ENCODE data around the gene TAS1R3. TPM values are rescaled to one million over a fixed set of nuclear protein-coding genes. Genes with fewer than 3 reads are reported as not detected.

The TAS1R3 gene
- total and polyA plus RNA-seq, 12 donors: 0.16 to 3.1 (median 0.37) TPM

DNA sequence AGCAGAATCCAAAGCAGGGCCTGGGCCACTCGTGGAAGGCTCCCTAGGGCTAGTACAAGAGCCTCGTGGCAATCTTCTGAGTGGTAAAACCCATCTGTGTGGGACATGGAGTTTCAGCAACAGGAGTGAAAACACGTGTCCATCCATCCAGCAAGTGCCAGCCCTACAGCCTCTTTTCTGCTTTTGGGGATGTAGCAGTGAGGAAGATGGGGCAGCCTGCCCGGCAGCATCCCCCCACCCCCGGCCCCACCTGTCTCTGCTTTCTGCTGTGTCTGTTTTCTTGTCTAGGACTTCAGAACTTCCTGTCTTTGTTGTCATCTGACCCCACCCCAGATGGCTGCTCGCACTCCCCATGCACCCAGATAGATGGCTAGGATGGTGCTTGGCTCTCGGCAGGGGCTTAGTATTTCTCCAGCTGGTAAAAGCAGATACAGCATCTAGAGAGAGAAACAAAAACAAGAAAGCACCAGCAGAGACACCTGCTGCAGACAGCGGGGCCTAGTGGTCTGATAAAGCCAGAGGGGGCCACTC, 4.9 kb upstream of the TAS1R3 start:
- H3K36me3 ChIP-seq: peaks cover 0 to 37% (median 16%) of the 10 kb centered on the region in 9 donors
- DNase-seq (no peak), ATAC-seq (no peak)
- H3K4me3 ChIP-seq: peak overlapping the region in 9 of 10 donors; percentile 80 to 100 (median 99)
- TF ChIP-seq CTCF (IDR thresholded peaks at IDR 0.05): no peak
- no peaks in the 10 kb centered on the region for H3K9me3 ChIP-seq
- WGBS, 2 donors: 42 to 43% methylated on average over 8 of the region's 8 CpGs
- H3K4me1 ChIP-seq: peaks cover 19 to 79% (median 54%) of the 10 kb centered on the region in 9 donors
- H3K27me3 ChIP-seq: no peaks in the 10 kb centered on the region
- peak overlapping the region; percentile 90 to 99 (median 94) for H3K27ac ChIP-seq
- intact Hi-C loops (cut with DNase I): no loop called here

GRCh38 chr1:1327291-1327690, 3.8 kb upstream of the TAS1R3 start:
- ATAC-seq (no peak), DNase-seq (no peak)
- no peaks in the 10 kb centered on the region for H3K9me3 ChIP-seq
- intact Hi-C loops (cut with DNase I): no loop called here
- peaks cover 19 to 73% (median 46%) of the 10 kb centered on the region in 9 donors for H3K4me1 ChIP-seq
- WGBS, 2 donors: 92 to 93% methylated on average over 40 of the region's 40 CpGs
- peaks cover 0 to 32% (median 16%) of the 10 kb centered on the region in 9 donors for H3K36me3 ChIP-seq
- no peak for TF ChIP-seq CTCF (IDR thresholded peaks at IDR 0.05)
- no peaks in the 10 kb centered on the region for H3K27me3 ChIP-seq
- H3K4me3 ChIP-seq: no peak overlapping the region
- H3K27ac ChIP-seq: no peak overlapping the region

DNA sequence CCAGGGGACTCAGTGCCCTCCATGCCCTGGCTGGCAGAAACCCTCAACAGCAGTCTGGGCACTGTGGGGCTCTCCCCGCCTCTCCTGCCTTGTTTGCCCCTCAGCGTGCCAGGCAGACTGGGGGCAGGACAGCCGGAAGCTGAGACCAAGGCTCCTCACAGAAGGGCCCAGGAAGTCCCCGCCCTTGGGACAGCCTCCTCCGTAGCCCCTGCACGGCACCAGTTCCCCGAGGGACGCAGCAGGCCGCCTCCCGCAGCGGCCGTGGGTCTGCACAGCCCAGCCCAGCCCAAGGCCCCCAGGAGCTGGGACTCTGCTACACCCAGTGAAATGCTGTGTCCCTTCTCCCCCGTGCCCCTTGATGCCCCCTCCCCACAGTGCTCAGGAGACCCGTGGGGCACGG, 2.8 kb upstream of the TAS1R3 start:
- H3K4me3 ChIP-seq: no peak overlapping the region
- H3K4me1 ChIP-seq: peaks cover 19 to 65% (median 39%) of the 10 kb centered on the region in 9 donors
- TF ChIP-seq CTCF (IDR thresholded peaks at IDR 0.05): no peak
- H3K9me3 ChIP-seq: no peaks in the 10 kb centered on the region
- 76 to 80% methylated on average over 14 to 15 of the region's 15 CpGs for WGBS, 2 donors
- DNase-seq (no peak), ATAC-seq (no peak)
- H3K36me3 ChIP-seq: peaks cover 0 to 32% (median 16%) of the 10 kb centered on the region in 9 donors
- H3K27me3 ChIP-seq: no peaks in the 10 kb centered on the region
- intact Hi-C loops (cut with DNase I): no loop called here
- no peak overlapping the region for H3K27ac ChIP-seq

DNA sequence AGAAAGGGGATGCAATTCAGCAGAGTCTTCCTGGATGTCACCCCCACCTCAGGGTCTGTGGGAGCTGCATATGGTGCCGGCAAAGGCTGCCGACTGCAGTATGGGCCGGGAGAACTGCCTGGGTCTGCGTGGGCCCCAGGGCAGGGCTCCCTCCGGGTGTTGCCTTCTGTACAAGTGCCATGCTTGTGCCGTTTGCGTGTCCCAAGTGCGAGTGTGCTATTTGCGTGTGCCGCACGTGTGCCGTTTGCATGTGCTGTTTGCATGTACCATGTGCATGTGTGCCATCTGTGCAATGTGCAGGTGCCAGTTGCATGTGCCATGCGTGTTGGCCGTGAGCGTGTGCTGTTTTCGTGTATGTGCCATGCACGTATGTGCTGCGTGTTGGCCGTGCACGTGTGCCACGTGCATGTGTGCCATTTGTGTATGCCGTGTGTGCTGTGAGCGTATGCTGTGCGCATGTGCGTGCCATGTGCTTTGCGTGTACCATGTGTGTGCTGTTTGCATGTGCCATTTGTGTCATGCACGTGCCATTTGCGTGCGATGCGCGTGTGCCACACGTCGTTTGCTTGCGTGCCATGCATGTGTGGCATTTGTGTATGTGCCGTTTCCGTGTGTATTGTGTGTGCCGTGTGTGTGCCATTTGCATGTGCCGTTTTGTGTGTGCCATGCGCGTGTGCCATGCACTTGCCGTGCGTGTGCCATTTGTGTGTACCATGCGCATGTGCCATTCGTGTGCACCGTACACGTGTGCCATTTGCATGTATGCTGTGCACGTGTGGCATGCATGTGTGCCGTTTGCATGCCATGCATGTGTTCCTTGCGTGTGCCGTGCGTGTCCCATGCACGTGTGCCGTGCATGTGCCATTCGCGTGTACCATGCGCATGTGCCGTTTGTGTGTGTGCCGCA, 1.5 kb upstream of the TAS1R3 start:
- Histone ChIP-seq H3K27ac (no peak overlapping the region), H3K4me3 (no peak overlapping the region), H3K4me1 (peaks cover 19 to 61% (median 36%) of the 10 kb centered on the region in 9 donors), H3K9me3 (no peaks in the 10 kb centered on the region), H3K36me3 (peaks cover 0 to 35% (median 16%) of the 10 kb centered on the region in 9 donors), H3K27me3 (no peaks in the 10 kb centered on the region)
- DNase-seq (no peak), ATAC-seq (no peak)
- no peak for TF ChIP-seq CTCF (IDR thresholded peaks at IDR 0.05)
- WGBS, 2 donors: 89 to 91% methylated on average over 58 of the region's 58 CpGs
- intact Hi-C loops (cut with DNase I): no loop called here
